WI38 (cell line): ENCODE data around the gene ZNF654.

Experiments
- H3K4me3 ChIP-seq: 2 replicates; pipeline ENCODE4 v1.5.1; 2011; ENCODE audit warnings: low read depth, mild to moderate bottlenecking, control low read depth, low read length
- TF ChIP-seq, protein P1 (sequence below): IDR thresholded peaks from 2 replicates; pipeline ENCODE4 v1.5.1; 2012; ENCODE audit warnings: low read depth, mild to moderate bottlenecking, control low read depth, low read length

Gene ZNF654

DNA sequence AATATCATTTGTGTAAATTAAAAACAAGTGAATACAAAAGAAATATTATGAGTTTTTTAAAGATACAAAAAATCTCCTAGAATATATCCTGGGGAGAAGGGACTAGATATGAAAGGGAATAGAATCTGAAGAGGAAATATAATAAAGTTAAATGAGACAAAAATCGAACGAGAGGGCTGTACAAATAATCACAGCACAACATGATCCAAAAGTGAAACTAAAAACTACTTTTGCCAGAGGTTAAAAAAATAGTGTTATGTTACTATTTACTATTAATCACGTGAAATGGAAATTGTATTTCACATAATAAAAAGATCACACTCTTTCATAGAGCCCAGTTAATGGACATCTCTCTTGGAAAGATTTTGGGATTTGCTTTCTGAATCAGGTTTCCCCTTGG, 28.8 kb upstream of the ZNF654 start:
- TF ChIP-seq, protein P1, sequence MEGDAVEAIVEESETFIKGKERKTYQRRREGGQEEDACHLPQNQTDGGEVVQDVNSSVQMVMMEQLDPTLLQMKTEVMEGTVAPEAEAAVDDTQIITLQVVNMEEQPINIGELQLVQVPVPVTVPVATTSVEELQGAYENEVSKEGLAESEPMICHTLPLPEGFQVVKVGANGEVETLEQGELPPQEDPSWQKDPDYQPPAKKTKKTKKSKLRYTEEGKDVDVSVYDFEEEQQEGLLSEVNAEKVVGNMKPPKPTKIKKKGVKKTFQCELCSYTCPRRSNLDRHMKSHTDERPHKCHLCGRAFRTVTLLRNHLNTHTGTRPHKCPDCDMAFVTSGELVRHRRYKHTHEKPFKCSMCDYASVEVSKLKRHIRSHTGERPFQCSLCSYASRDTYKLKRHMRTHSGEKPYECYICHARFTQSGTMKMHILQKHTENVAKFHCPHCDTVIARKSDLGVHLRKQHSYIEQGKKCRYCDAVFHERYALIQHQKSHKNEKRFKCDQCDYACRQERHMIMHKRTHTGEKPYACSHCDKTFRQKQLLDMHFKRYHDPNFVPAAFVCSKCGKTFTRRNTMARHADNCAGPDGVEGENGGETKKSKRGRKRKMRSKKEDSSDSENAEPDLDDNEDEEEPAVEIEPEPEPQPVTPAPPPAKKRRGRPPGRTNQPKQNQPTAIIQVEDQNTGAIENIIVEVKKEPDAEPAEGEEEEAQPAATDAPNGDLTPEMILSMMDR = no peak
- no peak overlapping the region for H3K4me3 ChIP-seq

DNA sequence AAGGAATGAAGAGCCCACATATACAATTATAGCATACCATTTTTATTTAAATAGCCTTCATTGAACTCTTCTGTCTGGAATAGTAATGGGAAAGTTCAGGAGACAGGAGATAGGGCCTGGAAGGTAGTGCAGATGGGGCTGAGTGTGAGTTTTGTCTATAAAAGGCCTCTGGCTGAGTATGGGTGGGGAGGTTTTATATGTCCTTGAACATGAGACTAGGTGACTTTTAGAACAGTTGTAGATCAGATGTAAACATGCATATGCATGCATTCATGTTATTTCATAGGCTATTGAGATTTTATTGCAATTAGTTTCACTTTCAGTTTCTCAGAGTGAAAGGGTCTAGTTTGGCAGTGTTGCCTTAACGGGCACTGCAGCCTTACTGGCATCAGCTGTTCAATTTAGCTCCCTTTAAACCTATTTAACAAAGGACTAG, 27.4 kb upstream of the ZNF654 start:
- H3K4me3 ChIP-seq = peak overlapping the region; percentile 55
- TF ChIP-seq, protein P1 = no peak

DNA sequence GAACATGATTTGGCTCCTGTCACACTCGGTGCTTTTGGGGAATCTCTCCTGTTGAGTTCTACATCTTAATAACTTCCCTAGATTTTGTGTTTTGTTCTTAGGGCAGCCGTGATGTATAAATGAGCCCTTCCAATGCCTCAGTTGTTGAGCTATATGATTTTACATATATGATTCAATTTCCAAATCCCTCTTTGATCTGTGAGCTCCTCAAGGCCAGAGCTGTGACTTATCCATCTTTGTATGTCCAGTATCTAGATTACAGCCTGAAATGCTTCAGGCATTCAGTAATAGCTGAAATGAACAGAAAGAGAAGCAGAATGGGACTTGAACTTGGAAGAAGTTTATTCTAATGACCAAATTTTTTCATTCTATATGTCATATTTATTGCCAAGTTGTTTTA, 26.8 kb upstream of the ZNF654 start:
- TF ChIP-seq, protein P1 = no peak
- peak overlapping the region; percentile 55 for H3K4me3 ChIP-seq

DNA sequence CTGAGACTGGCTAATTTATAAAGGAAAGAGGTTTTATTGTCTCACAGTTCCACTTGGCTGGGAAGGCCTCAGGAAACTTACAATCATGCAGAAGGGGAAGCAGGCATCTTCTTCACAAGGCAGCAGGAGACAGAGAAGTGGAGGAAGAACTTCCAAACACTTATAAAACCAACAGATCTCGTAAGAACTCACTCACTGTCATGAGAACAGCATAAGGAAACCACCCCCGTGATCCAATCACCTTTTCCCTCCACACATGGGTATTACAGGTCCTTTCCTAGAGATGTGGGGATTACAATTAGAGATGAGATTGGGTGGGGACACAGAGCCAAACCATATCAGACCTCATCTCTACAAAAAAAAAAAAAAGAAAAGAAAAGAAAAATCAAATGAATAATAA, 26.0 kb upstream of the ZNF654 start:
- TF ChIP-seq, protein P1 = no peak
- H3K4me3 ChIP-seq = no peak overlapping the region

DNA sequence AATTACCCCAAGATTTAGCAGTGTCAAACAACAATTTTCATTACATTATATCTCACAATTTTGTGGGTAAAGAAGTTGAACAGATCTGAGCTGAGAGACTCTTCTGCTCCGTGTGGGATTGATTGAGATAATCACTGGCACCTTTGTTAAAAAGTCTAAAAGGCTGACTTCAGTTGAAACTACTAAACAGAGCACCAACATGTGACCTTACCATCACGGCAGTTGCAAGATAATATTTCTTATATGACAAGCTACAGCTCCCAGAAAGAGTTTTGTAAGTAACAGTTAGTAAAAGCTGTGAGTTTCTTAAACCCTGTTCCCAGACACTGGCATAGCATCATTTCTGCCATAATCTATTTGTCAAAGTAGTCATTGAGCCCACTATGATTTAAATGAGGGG, 25.2 kb upstream of the ZNF654 start:
- TF ChIP-seq, protein P1 = no peak
- H3K4me3 ChIP-seq = no peak overlapping the region

DNA sequence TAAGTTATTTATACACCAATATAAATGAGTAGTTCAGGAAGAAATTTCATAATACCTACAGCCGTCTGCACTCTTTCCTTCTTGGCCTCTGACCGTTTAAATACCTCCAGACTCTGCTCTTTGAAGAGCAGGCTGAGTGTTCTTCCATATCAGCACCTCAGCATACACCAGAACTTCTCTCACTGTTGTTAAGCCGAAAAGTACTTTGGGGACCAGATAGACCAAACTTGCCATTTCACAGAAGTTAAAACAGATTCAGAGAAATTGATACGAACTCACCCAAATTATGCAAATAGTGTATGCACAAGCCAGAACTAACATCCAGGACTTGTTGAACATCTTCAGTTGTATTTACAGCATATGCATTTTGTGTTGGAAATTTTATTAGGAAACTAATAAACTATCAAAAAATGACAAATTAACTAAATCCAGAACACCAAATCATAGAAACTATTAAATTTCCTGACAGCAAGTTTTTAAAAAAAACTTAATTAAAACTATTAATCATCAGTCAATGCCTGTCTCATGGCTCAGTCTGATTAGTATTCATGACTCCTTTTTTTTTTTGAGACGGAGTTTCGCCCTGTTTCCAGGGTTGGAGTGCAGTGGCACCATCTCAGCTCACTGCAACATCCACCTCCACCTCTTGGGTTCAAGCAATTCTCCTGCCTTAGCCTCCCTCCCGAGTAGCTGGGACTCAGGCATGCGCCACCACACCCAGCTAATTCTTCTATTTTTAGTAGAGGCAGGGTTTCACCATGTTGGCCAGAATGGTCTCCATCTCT, 24.4 kb upstream of the ZNF654 start:
- TF ChIP-seq, protein P1 = no peak

DNA sequence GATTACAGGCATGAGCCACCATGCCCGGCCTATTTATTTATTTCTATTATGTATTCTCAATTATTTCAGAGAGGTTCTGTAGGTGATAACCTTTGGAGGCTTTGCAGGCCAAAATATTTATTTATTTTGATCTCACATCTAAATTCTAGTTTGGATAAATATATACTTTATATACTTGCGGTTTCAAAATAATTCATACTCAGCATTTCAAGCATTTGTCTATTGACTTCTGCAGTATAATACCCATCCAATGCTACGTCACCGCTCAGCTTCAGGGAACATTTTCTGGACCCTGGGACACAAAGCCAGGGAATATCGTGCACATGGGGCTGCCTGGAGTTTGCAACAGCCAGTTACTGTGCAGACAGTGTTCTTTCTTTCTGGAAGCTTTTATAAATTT, 22.8 kb upstream of the ZNF654 start:
- H3K4me3 ChIP-seq = no peak overlapping the region

More for the DNA sequence above, 24.4 kb upstream of the ZNF654 start:
- H3K4me3 ChIP-seq = no peak overlapping the region

More for the DNA sequence above, 22.8 kb upstream of the ZNF654 start:
- TF ChIP-seq, protein P1 = no peak
